ENCODE measurements around the gene PPP4R2.
"Not testable (repeated sequence)": the region's sequence is repeated elsewhere in the genome, so short reads cannot be mapped to it uniquely, and the experiment has no call there.

DNA sequence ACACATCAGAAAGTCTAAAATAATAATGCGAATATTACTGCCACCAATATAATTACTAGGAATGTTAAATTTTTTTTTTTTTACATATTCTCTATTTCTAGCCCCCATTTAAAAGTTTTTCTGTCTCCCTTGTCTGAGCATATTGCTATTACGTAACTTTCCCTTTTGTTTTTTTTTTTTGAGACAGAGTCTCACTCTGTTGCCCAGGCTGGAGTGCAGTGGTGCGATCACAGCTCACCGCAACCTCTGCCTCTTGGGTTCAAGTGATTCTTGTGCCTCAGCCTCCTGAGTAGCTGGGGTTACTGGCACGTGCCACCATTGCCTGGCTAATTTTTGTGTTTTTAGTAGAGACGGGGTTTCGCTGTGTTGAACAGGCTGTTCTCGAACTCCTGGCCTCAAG lies 6.4 kb downstream of the PPP4R2 start:
- TF ChIP-seq, protein P1, sequence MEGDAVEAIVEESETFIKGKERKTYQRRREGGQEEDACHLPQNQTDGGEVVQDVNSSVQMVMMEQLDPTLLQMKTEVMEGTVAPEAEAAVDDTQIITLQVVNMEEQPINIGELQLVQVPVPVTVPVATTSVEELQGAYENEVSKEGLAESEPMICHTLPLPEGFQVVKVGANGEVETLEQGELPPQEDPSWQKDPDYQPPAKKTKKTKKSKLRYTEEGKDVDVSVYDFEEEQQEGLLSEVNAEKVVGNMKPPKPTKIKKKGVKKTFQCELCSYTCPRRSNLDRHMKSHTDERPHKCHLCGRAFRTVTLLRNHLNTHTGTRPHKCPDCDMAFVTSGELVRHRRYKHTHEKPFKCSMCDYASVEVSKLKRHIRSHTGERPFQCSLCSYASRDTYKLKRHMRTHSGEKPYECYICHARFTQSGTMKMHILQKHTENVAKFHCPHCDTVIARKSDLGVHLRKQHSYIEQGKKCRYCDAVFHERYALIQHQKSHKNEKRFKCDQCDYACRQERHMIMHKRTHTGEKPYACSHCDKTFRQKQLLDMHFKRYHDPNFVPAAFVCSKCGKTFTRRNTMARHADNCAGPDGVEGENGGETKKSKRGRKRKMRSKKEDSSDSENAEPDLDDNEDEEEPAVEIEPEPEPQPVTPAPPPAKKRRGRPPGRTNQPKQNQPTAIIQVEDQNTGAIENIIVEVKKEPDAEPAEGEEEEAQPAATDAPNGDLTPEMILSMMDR (conservative IDR thresholded peaks at IDR 0.05): not testable (repeated sequence)
- not testable (repeated sequence) for TF ChIP-seq EZH2 (IDR thresholded peaks at IDR 0.05; ENCODE audit: low read depth)
